NCI-H748 treated with DMSO at 0.1 percent for 48 hours (cell line): ENCODE measurements around the gene MBLAC1.

ENCODE experiments used
- DNase-seq: peaks from one replicate; lab custom pipeline; 2025; lab: John Stamatoyannopoulos, UW

MBLAC1 gene

DNA sequence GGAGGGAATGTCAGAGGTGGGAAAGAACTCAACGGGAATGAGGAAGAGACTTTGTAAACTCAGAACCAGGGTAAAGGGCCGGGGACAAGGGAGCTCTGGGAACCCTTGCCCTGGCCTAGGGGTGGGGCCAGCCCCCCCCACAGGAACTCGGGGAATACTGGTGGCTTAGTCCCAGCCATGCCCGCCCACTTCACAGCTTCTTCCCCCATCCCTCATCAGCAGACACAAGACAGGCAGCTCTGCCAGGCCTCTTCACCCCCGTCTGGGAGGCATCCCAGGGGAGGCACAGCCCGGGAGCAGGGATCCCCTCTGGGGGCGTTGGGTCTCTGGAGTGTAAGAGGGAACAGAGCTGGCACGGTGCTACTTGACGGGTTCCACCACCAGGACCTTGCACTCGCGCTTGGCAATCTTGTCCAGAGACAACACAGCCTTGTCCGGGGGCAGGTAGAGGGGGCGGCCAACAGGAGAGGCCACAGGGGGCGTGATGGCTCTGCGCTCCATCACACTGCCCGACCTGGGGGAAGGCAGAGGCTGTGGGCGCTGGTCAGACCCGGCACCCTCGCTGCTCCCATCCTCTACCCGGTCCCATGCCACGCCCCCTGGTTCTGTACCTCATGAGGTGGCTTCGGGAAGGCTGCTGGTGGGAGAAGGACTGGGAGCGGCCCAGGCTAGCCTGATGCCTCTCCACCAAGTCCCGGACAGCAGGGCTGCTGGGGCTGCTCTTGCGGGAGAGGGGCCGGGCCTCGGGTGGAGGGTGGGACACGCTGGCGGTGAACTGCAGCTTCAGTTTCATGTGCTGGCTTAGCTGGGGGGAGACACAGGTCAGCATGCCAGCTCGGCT lies 28.1 kb downstream of the MBLAC1 start:
- DNase-seq: no peak

DNA sequence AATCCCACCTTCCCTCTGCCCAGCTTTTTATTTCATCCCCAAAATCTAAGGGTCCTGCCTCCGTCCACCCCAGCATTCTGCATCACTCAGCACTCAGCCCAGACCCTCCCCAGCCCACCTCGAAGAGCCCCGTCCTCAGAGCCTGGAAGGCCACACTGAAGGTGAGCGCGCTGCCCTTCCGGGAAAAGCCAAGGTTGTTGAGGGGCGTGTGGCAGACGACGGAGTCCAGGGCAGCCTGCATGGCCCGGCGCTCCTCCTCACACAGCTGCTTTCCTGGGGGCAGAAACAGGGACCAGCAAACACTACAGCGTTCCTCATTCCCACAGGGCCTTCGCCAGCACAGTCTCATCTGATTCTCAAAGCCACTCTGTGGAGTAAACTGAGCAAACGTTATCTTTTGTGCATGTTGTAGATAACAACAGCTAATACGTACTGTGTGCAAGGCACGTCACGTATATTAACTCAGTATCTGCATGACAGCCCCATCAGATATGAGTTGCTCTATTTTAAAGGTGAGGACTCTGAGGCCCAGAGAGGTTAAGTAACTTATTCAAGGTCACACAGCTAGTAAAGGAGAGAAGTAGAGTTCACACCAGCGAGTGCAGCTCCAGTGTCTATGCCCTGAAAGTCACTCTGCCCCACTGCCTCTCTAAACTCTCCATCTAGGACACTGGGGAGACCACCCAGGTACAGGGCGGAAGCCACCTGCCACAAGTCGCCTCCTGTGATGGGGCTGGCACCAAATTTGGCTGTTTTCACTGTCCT lies 29.0 kb downstream of the MBLAC1 start:
- DNase-seq: no peak

DNA sequence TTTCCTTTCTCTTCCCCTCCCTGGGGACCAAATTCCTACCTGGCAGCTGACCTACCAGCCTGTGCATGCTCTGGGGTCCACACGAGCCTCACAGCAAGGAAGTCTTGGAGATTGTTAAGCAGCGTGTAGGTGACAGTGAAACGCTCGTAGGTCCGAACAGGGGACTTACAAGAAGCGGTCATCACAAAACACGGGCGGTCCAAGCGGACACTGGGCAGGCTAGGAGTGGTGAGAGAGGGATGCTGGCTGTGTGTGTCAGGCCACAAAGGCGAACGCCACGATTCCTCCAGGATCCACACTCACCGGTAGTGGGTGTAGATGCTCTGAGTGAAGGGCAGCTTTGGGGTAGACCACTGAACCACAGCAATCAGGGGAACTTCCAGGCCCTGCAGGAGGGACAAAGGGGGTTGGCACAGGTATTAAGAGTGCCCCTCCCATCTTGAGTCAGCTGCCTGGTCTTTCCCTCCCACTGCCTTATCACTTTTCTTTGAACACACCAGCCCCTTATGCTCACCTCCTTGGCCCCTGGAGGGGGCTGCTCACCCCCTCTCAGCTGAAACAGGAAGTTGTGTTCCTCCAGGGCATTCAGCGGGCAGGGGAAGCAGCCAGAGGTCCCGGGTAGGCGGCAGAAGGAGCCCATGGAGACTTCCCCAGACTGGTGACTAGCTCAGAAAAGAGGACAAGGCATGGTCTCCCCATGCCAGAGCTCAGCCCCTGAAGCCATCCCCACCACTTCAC lies 29.7 kb downstream of the MBLAC1 start:
- DNase-seq: no peak

DNA sequence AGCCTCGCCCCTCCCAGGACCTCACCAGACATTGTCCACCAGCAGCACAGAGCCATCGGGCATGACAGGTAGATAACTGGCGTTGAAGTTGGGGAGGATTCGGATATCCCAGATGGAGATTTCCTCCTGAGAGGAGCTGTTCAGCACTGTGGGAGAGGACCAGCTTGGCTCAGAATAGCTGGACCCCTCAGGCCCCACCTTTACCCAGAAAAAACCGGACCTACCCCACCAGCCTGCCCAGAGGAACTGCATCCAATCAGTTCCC lies 30.2 kb downstream of the MBLAC1 start:
- DNase-seq: no peak

DNA sequence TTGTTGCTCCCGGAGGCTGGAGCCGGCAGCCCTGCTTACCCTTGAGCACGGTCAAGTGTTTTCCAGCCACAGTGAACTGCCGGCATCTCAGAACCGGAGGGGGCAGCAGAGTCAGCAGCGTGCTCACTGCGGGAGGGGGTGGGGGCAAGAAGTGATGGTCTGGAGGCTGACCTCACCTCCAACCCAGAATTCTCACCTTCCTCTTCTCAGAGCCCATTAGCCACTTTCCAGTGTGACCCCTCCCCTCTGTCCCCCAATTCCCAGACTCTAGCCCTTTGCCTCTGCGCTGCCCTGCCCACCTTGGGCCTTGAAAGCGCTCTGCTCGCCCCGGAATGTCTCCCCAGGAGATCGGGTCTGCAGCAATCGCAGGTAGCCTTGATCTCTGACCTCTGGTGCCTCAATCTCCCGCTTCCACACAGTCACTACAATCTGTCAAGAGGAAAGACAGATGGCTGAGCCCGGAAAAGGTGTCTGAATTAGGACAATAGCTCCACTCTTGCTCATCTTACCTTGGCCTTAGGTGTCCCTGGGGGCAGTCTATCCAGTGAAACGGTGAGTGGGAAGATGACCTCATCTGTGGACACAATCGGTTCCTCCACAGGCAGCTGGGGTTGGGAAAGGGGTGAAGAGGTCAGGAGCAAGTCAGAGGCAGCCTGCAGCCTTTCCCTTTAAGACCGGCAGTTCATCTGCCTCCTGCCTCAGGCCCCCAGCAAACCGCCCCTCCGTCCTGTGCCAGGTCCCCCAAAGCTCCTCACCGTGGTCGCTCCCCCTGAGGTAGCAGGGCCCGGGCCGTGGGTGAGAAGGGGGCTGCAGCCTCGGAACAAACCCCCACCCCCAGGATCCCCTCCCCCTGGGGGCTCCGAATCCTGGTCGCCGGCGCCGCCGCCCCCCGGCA lies 30.8 kb downstream of the MBLAC1 start:
- no peak for DNase-seq

- DNase-seq: peak; percentile 59
Observed at GRCh38 chr7:100158229-100159098, 31.7 kb downstream of the MBLAC1 start, which contains the start of gene TRAPPC14. TSS of gene TRAPPC14 (minus strand) at chr7:100158723. CDS start at chr7:100158499, 224 bp downstream.

DNA sequence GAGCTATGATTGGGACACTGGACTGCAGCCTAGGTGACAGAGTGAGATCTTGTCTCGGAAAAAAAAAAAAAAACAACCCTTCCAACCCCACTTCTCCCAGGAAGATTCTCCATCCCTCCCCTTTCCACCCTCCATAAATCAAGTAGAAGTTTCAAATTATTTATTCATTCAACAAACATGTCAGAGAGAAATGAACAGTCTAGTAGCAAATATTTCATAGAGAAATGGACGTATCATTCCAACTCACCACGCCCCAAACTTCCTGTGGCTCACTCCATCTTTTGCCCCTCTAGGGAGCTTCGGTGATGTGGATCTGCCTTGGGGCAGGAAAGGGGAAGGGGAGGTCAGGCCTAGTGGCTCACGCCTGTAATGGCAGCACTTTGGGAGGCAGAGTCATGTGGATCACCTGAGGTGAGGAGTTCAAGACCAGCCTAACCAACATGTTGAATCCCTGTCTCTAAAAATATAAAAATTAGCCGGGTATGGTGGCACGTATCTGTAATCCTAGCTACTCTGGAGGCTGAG lies 32.4 kb downstream of the MBLAC1 start:
- DNase-seq: no peak

DNA sequence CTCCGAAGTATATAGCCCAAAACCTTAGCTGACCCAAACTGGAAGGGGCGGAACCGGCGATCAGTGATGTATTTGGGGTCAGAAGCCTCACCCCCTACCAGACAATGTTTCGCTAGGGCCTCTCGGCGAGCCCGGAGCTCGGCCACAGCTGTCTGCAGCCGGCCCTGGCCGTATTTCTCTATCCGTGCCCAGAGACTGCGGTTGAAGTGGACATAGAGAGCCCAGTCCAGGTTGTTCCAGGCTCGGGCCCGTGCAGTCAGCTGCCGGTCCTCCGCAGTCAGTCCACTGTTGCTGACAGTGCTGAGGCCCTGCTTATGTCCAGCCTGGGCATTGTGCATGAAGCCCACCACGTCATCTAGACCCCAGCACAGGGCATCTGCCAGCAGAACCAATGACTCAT lies 33.3 kb downstream of the MBLAC1 start:
- DNase-seq: no peak

DNA sequence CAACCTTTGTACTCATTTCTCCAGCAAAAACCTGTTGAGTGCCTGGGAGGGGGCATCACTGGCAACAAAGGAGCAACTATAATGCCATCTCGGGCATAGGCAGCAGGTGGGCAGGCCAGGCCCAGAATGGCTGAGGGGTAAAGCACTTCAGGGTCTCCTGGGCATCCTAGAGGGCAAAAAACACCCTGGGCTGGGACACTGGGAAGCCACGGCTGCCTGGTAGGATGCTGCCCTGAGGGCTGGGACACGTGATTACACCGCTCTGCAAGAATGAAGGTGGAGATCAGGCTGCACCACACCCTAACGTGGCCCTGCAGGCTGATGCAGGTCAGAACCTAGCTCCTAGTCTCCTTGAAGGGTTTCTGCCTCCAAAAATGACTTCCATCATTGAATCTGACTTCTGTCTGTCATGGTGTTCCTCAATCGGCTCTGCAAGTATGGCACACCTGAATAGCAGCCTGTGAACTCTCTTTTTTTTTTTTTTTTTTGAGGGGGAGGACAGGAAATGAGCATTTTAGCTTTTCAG lies 36.3 kb downstream of the MBLAC1 start:
- DNase-seq: no peak

GRCh38 chr7:100163871-100164270 lies 37.1 kb downstream of the MBLAC1 start:
- DNase-seq: no peak

GRCh38 chr7:100166317-100166940 lies 39.7 kb downstream of the MBLAC1 start:
- DNase-seq: no peak

DNA sequence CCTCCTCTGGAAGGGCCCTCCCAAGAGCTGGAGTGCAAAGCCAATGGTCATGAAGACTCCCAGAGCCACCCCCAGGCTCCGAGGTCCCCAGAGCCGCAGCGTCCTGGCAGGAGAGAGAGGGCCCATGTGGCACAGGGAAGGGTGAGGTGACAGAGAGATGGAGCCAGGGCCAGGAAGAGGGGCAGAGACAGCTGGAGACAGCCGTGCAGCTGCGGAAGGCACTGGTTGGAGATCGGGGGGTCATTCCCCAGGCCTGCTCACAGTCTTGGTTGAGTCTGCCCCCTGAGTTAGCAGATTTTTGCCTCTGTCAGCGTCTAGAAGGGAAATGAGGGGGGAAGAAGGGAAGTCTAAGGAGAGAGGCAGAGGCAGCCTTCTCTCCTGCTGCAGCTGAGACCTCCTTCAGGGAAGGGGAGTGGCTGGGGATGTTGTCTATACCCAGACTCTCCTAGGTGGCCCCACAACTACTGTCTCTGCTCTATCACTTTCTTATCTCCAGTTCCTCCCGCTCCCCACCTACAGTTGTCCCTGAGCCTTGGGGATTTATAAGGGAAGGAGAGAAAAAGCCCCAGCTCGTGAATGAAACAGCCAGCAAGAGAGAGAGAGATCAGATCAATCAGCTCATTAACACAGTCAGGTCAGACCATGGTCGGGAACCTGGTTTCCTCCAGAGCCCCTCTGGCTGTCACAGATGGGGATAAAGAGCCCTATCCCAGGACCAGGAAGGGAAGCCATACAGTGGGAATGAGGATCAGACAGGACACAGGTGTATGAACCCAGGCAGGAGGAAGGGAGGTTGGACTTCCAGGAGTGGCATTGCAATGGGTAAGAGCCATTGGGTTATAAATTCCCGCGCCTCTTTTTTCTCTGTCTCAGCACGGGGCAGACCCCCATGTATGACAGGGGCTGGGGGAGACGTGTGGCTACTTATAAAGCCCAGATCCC lies 40.5 kb downstream of the MBLAC1 start:
- DNase-seq: no peak

- DNase-seq: no peak
Observed at GRCh38 chr7:100167912-100168323, 41.2 kb downstream of the MBLAC1 start.

- no peak for DNase-seq
Observed at GRCh38 chr7:100169147-100169850, 42.5 kb downstream of the MBLAC1 start.

- no peak for DNase-seq
Observed at GRCh38 chr7:100170101-100170897, 43.5 kb downstream of the MBLAC1 start.

DNA sequence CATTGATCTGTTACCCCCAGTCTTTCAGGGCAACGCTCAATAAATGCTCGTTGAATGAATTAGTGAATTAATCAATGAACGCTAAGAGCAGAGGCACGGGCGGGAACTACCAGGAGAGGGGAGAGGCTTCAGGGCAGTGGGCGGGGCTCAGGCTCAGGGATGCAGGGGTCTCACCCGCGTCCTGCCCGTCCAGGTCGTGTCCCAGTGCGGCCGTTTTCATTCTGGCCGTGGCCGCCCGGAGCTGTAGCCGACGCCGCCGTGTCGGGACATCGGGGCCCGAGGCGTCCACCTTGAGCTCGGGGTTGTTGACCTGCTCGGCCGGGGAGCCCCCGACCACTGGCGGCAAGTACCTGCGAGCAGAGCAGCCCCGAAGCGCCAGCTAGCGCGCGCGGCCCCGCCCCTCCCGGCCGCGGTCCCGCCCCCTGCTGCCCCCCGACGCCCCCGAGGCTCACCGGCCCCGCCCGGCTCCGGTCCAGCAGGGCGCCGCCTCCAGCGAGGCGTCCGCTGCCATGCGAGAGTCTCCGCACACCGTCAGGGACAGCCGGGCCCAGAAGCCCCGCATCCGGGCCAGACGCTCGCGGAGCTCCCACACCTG lies 44.4 kb downstream of the MBLAC1 start:
- peak; percentile 36 for DNase-seq

GRCh38 chr7:100171840-100172239 lies 45.1 kb downstream of the MBLAC1 start:
- no peak for DNase-seq
